SJCRH30 (cell line): ENCODE results near the gene PTPRM. TPM values are rescaled to one million over a fixed set of nuclear protein-coding genes. Genes with fewer than 3 reads are reported as not detected.

Experiments
- DNase-seq, 2 experiments: peaks; one replicate each; pipeline ENCODE4 v3.0.0-alpha.2; 2015 to 2020
- H3K27ac ChIP-seq: fragments of 250-450 bp; sonication (Bioruptor Pico); 2 replicates; pipeline ENCODE4 v1.5.1; 2020; ENCODE audit warnings: mild to moderate bottlenecking, moderate library complexity
- H3K27me3 ChIP-seq: fragments of 250-450 bp; sonication (Bioruptor Pico); 2 replicates; pipeline ENCODE4 v1.5.1; 2020; ENCODE audit warnings: mild to moderate bottlenecking, moderate library complexity
- H3K36me3 ChIP-seq: fragments of 250-450 bp; sonication (Bioruptor Pico); 2 replicates; pipeline ENCODE4 v1.5.1; 2020; ENCODE audit warnings: mild to moderate bottlenecking, moderate library complexity
- H3K4me1 ChIP-seq: fragments of 250-450 bp; sonication (Bioruptor Pico); 2 replicates; pipeline ENCODE4 v1.5.1; 2020; ENCODE audit warnings: mild to moderate bottlenecking, moderate library complexity
- H3K4me3 ChIP-seq: fragments of 250-450 bp; sonication (Bioruptor Pico); 2 replicates; pipeline ENCODE4 v1.5.1; 2020; ENCODE audit warnings: mild to moderate bottlenecking, moderate library complexity
- H3K9me3 ChIP-seq: fragments of 250-450 bp; sonication (Bioruptor Pico); replicated peaks from 2 replicates; pipeline ENCODE4 v1.5.1; 2020; ENCODE audit warnings: mild to moderate bottlenecking, moderate library complexity
- total RNA-seq: library from RNA; depleted of rRNA; stranded (reverse); fragments of >200 nt; shearing (Covaris generic); gene quantifications from 2 replicates; pipeline ENCODE4 v1.2.3, GENCODE V29; 2014

The PTPRM gene
- total RNA-seq, 1 experiment from 2014 or later = 10.1 TPM

DNA sequence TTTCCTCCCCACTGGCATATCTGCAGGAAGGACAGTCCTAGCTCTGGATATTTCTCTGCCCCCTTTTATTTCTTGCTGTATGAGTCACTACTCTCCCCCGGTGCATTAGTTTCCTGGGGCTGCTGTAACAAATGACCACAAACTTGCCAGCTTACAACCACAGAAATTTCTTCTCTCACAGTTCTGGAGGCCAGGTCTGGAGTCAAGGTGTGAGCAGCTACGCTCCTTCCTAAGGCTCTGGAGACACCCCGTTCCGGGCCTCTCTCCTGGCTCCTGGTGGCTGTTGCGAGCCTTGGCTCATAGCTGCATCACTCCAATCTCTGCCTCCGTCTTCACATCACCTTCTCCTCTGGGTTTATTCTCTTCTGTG, 34.1 kb downstream of the PTPRM start:
- no peaks in the 10 kb centered on the region; the same call in 1 of the 2 replicates for H3K4me1 ChIP-seq
- DNase-seq = peak in 1 of 2 experiments; percentile 15
- no peaks in the 10 kb centered on the region for H3K9me3 ChIP-seq
- H3K4me3 ChIP-seq = no peak overlapping the region
- H3K36me3 ChIP-seq = no peaks in the 10 kb centered on the region
- no peaks in the 10 kb centered on the region for H3K27me3 ChIP-seq
- H3K27ac ChIP-seq = no peak overlapping the region

DNA sequence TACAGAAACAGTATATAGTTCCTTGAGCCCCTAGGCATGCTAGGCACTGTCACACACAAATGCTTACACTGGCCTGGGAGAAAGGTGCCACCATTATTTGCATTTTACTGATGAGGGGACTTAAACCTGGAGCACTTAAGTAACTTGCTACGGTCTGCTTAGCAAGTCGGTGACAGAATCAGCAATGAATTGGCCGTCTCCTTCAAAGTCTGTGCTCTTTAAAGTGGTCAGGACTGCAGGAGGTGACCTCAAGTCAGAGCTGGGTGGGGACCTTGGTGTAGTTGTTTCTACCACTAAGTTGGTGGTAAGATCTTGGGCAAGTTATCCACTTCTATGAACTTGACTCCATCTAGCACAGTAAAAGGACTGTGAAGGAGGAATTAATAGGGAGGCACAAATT, 34.8 kb downstream of the PTPRM start:
- Histone ChIP-seq H3K4me1 (no peaks in the 10 kb centered on the region; the same call in 1 of the 2 replicates), H3K27ac (no peak overlapping the region), H3K27me3 (no peaks in the 10 kb centered on the region), H3K9me3 (no peaks in the 10 kb centered on the region), H3K36me3 (no peaks in the 10 kb centered on the region), H3K4me3 (no peak overlapping the region)
- no peak for DNase-seq

DNA sequence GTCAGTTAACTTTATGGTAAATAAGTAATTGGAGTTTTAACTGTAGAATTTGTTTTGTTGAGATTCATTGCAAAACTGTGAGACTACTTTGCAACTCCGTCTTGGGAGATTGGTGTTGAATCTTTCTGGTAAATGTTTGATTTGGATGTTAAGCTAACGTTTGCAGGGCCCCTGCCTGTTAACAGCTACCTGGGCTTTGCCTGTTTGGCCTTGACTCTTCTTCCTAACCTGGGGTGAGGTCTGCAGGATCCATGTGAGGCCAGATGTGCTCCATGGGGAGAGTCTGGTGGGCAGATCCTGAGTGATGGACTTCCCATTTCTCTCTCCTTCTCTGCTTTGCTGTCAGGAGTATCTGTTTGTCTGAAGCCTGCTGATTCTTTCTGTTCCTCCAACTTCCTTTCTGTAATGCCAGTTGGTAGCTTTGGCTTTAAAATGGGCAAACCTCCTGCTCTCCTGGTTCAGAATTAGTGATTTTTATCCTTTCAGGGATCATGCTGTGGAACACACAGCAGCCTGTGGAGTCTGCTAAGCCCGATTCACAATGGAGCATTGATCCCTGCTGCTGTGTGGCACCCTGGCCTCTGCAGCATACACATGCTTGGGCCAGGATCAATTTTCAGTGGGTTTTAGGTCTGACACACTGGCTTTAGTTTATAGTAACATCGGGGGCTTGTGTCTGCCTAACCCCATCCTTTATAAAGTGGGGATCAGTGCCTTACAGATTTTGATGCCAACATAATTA, 36.3 kb downstream of the PTPRM start:
- Histone ChIP-seq H3K36me3 (no peaks in the 10 kb centered on the region), H3K27ac (no peak overlapping the region)

DNA sequence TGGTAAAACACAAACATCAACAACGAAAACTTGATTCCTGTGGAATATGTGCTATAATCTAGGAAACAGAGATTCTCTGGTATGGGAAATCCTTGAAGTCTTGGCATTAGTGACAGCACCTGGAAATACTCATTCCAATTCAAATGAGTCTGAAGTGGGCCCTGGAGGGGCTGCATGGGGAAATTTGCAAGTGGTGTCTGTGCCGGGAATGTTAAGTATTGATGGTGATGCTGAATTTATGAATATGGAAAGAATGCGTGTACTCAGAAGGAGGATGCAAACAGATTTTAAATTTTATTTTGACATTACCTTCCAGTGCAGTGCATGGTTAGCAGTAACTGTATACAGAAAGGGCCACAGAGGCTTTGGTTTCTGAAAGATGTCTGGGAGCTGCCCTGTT, 37.2 kb downstream of the PTPRM start:
- no peak for DNase-seq
- Histone ChIP-seq H3K36me3 (no peaks in the 10 kb centered on the region), H3K4me1 (peaks cover 7% of the 10 kb centered on the region), H3K4me3 (no peak overlapping the region), H3K27me3 (no peaks in the 10 kb centered on the region), H3K27ac (no peak overlapping the region), H3K9me3 (no peaks in the 10 kb centered on the region)

More for the DNA sequence above, 36.3 kb downstream of the PTPRM start:
- H3K4me1 ChIP-seq = peaks cover 4% of the 10 kb centered on the region
- no peaks in the 10 kb centered on the region for H3K9me3 ChIP-seq
- peak; percentile 13 to 52 for DNase-seq
- no peaks in the 10 kb centered on the region for H3K27me3 ChIP-seq
- no peak overlapping the region for H3K4me3 ChIP-seq

DNA sequence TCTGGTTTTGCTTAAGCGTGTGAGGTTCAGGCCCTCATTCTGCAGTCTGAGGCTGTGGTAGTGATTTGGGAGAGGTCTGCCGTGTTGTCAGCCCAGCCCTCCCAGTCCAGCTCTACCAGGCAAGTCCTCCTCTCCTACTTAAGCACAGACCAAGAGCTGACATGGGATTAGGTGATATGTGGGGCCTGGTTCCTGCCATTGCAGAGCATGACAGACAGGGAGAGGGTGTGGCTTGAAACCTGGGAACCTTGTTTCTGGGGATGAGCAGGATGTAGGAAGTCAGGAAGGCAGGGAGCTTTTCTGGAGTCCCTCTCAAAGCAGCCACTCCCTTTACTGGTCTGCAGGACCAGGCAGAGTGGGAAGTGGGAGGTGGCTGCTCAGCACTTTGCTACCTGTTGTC, 38.6 kb downstream of the PTPRM start:
- Histone ChIP-seq H3K9me3 (no peaks in the 10 kb centered on the region), H3K4me3 (no peak overlapping the region), H3K4me1 (peaks cover 7% of the 10 kb centered on the region), H3K27me3 (no peaks in the 10 kb centered on the region), H3K36me3 (no peaks in the 10 kb centered on the region), H3K27ac (no peak overlapping the region)
- no peak for DNase-seq

DNA sequence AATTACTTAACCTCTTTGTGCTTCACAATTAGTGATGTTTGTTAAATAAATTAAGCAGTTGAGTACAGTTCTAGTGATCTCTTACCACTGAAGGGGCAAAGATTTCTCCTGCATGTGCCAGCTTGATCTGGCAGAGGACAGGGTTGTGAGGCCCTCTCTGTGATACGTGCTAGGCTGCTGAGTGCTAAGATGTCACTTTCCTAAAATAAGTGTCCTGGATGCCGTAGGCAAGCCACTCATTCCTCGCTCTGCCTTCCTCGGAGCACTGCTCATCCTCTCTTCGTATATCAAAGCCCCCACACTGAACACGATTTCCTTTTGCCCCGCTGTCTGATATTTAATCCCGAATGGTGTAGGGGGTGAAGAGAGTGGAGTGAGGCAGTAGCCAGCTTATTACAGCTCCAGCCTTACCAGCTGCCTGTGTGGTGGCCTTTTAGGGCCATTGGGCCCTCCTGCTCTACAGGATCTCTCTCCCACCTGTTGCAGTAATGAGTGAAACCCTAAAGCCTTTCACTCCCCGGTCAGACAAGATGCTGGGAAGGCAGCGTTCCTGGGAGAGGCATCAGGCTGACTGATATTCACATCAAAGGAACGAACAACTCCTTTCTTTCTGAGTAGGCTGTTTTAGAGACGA, 40.5 kb downstream of the PTPRM start:
- Histone ChIP-seq H3K27me3 (no peaks in the 10 kb centered on the region), H3K36me3 (no peaks in the 10 kb centered on the region), H3K27ac (peak overlapping the region; percentile 14; the same call in 1 of the 2 replicates), H3K4me3 (no peak overlapping the region; the same call in 1 of the 2 replicates), H3K4me1 (peaks cover 7% of the 10 kb centered on the region), H3K9me3 (no peaks in the 10 kb centered on the region)
- DNase-seq = peak; percentile 44 to 71

DNA sequence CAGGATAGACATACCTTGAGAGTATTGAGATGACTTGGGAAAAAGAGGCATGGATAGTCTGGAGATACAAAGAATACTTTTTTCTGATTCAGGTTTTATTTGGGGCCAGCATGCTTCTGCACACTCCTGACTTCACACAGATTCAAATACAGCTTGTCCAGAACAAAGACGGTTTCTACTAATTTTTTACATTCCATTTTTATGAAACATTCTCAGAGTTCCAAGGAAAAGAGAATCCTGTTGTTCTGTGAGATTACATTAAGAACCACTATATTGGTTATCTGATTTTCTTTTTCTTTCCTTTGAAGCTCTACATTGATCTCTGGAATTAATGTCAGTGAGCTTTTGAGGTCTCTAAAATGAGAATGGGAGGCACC, 41.0 kb downstream of the PTPRM start:
- Histone ChIP-seq H3K4me3 (no peak overlapping the region; the same call in 1 of the 2 replicates), H3K4me1 (peaks cover 7% of the 10 kb centered on the region), H3K36me3 (no peaks in the 10 kb centered on the region), H3K9me3 (no peaks in the 10 kb centered on the region), H3K27me3 (no peaks in the 10 kb centered on the region), H3K27ac (peak overlapping the region; percentile 14; the same call in 1 of the 2 replicates)
- no peak for DNase-seq

DNA sequence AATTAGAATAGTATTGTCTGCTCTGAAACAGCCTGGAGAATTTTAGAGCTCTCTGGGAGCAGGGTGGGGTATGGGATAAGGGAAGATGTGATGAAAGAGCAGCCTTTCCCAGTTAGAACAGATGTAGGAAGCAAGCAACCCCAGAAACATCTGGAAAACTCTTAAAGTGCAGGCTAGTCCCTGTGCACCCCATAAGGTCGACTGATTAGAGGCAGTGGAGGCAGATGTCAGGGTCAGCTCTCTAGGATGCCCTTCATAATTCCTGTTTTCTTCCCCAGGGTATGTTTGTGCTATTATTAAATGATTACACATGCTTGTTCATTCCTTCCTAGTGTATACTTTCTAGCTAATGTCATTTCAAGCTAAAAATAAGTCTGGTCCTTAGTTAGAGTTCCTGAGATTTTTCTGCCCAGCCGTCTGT, 41.7 kb downstream of the PTPRM start:
- Histone ChIP-seq H3K9me3 (no peaks in the 10 kb centered on the region), H3K4me3 (no peak overlapping the region), H3K4me1 (peaks cover 7% of the 10 kb centered on the region), H3K27ac (no peak overlapping the region), H3K27me3 (no peaks in the 10 kb centered on the region), H3K36me3 (no peaks in the 10 kb centered on the region)
- DNase-seq = no peak

DNA sequence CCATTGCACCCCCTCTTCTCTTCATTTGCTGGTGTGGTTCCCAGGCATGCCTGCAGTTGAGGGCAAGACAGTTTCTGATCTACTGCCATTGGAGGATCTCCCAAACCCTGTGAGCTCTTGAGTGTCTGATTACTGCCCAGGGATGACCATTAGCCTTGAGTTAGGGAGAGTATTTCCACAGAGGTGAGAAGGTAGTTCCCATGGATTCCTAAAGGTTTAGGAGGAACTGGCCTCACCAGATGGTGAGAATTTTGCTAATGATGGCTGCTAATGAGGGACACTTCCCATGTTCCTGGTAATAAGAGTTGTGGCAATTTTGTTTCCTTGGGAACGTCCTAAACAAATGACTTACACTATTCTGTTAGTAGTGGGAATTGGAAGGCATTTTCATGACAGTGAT, 42.5 kb downstream of the PTPRM start:
- Histone ChIP-seq H3K27ac (no peak overlapping the region), H3K36me3 (no peaks in the 10 kb centered on the region), H3K27me3 (no peaks in the 10 kb centered on the region), H3K4me3 (no peak overlapping the region), H3K9me3 (no peaks in the 10 kb centered on the region), H3K4me1 (peaks cover 7% of the 10 kb centered on the region)
- DNase-seq = no peak

DNA sequence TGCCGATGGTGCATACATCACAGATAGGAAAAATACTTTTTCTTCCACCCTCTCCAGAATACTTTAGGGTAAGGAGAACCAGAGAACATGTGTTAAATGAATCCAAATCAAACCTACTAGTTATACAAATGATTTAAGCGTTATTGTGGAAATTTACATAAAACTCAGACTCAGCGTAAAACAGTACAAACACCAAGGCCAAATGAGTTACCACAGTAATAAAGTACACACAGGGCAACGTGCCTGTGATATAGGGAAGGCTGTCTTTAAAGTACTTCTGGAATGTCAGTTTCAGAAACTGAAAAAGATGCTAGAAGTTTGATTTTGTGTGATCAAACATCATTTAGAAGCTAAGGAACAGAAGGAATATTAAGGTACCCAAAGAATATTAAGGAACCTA, 46.9 kb downstream of the PTPRM start:
- Histone ChIP-seq H3K4me3 (no peak overlapping the region), H3K9me3 (no peaks in the 10 kb centered on the region), H3K4me1 (no peaks in the 10 kb centered on the region), H3K27ac (no peak overlapping the region), H3K36me3 (no peaks in the 10 kb centered on the region), H3K27me3 (no peaks in the 10 kb centered on the region)
- no peak for DNase-seq

DNA sequence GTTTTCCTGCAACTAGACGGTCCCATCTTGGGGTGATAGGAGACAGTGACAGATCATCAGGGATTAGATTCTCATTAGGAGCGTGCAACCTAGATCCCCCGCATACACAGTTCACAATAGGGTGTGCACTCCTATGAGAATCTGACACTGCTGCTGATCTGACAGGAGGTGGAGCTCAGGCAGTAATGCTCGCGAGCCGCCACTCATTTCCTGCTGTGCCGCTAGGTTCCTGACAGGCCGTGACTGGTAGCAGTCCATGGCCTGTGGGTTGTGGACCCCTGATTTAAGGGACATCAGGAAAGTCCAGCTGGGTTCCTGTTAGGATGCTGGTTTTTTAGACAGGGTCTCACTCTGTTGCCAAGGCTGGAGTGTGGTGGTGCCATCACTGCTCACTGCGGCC, 48.7 kb downstream of the PTPRM start:
- Histone ChIP-seq H3K27me3 (no peaks in the 10 kb centered on the region), H3K4me3 (no peak overlapping the region), H3K36me3 (no peaks in the 10 kb centered on the region), H3K27ac (no peak overlapping the region), H3K9me3 (no peaks in the 10 kb centered on the region), H3K4me1 (no peaks in the 10 kb centered on the region)
- no peak for DNase-seq

DNA sequence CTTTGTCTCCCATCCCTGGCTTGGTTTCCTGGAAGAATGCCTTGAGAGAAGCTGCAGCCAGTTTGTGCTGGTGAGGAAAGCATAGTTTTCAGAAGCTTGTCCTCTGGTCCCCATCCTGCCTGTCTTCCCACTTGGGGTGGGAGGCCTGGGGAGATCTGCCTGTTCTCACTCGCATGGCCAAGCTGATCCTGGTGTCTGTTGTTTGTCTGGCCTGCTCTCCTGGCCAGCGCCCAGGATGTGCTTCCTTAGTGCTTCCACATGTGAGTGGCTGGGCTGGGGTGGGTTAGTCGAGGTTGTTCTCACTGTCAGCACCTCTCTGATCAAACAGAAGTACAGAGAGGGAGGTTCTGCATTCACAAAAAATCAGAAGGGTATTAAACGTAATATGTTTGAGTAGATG, 49.5 kb downstream of the PTPRM start:
- Histone ChIP-seq H3K27me3 (no peaks in the 10 kb centered on the region), H3K36me3 (no peaks in the 10 kb centered on the region), H3K4me3 (no peak overlapping the region), H3K4me1 (no peaks in the 10 kb centered on the region), H3K9me3 (no peaks in the 10 kb centered on the region), H3K27ac (no peak overlapping the region)
- no peak for DNase-seq

DNA sequence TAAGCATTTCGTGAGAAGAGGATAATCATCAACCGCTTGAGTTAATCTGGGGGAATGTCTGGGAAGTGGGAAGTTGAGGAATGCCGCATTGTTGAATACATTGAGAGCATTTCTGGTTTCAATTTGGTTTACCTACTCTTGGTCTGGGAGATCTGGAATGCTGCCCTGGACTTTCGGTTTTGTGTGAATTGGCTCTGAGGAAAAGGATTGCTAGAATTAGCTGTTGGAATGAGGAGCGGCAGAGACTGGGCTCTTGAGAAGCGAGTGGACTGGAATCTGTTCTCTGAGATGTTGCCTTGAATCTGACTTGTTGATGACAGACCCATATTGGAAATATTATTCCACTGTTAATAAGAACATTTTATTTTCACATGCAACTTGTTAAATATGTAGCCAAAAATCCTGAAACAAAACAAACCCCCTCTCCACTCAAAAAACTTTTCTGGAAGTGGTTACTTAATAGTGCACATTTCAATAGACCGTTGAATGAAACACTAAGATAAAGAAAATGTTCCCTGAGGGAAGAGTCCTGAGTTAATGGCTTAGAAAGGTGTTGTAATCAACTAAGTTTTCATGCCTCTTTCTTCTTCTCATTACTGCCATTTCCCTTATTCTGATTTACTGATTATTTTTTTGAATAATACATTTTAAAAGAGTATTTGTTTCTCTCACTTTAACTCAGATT, 50.8 kb downstream of the PTPRM start:
- DNase-seq = no peak
- no peaks in the 10 kb centered on the region for H3K4me1 ChIP-seq
- no peak overlapping the region for H3K27ac ChIP-seq
- no peak overlapping the region for H3K4me3 ChIP-seq
- no peaks in the 10 kb centered on the region for H3K27me3 ChIP-seq
- no peaks in the 10 kb centered on the region for H3K9me3 ChIP-seq
- no peaks in the 10 kb centered on the region for H3K36me3 ChIP-seq

DNA sequence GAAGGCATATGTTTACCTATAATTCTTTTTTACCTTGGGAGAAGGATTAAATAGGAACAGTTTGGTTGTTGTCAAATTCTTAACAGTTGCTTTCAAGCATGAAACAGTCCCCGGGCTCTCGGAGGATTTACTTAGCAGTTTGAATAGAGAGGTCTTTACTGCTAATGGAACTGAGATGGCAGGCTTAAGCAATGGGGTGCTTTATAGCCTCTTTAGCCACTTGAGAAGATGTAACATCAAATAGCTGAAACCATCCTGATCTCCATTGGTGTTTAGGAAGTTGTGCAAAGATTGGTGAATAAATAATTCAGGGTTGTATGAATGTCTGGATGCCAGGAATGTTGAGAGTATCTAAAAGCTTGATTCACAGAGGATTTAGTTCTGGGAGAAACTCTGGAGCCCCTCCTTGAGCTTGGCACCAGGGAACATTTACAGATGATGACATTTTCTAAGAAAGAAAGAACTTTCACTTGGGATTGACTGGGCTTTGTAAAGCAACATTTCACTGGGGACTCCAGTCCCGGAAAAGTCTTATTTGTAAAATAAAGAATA, 51.9 kb downstream of the PTPRM start:
- Histone ChIP-seq H3K27me3 (no peaks in the 10 kb centered on the region), H3K4me1 (no peaks in the 10 kb centered on the region), H3K36me3 (no peaks in the 10 kb centered on the region), H3K27ac (no peak overlapping the region), H3K9me3 (no peaks in the 10 kb centered on the region), H3K4me3 (no peak overlapping the region)
- no peak for DNase-seq

DNA sequence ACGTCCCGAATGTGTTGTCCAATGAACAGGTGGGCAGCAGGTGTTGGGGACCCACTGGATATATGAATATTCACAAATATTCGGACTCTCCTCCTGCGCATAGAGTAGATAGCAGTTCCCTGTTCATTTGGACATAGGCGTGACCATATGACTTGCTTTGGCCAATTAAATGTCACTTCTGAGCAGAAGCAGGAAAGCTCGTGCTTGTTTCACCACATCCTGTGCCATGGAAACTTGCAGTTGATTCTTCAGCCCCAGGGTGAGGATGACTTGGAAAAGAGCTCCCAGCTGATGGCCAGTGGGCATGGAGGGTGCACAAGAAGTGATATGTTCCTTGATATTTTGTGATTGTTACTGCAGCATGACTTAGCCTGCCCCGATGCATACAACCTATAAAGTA, 52.6 kb downstream of the PTPRM start:
- Histone ChIP-seq H3K4me1 (no peaks in the 10 kb centered on the region), H3K27me3 (no peaks in the 10 kb centered on the region), H3K4me3 (no peak overlapping the region), H3K27ac (no peak overlapping the region), H3K9me3 (no peaks in the 10 kb centered on the region), H3K36me3 (no peaks in the 10 kb centered on the region)
- no peak for DNase-seq
